ENCODE data around the gene KIAA0513. TPM values are rescaled to one million over a fixed set of nuclear protein-coding genes. Genes with fewer than 3 reads are reported as not detected.

Gene KIAA0513
- total and polyA plus RNA-seq, 11 donors, result 4.5 to 14.0 (median 9.1) TPM

DNA sequence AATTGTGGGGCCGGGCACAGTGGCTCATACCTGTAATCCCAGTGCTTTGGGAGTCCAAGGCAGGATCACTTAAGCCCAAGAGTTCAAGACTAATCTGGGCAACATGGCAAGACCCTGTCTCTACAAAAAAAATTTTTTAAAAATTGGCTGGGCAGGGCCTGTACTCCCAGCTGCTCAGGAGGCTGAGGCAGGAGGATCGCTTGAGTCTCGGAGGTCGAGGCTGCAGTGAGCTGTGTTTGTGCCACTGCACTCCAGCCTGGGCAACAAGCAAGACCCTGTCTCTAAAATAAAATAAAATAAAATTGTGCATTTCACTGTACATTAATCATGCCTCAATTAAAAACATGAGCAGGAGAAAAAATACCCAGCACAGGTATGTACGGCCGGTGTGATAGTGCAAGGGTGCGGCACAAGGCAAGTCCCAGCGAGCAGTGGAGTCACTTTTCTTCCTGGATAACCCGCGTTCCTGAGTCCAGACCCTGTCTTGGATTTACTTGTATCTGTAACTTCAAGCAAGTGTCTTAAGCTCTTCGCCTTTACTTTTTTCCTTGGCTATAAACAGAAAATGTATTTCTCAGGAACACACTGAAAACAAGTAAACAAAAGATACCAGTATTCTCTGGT, 27.6 kb upstream of the KIAA0513 start:
- Histone ChIP-seq H3K27me3 (no peaks in the 10 kb centered on the region), H3K4me3 (no peak overlapping the region), H3K4me1 (peaks cover 8 to 90% (median 45%) of the 10 kb centered on the region in 12 donors), H3K36me3 (peaks cover 0 to 17% (median 14%) of the 10 kb centered on the region in 9 donors), H3K27ac (peak overlapping the region in 3 of 12 donors; percentile 3 to 84 (median 17)), H3K9me3 (no peaks in the 10 kb centered on the region)
- TF ChIP-seq CTCF (IDR thresholded peaks at IDR 0.05), result no peak
- no peak for DNase-seq
- intact Hi-C loops (cut with DNase I), result no loop called here
- WGBS, 4 donors, result 90 to 96% (median 93%) methylated on average over 11 of the region's 11 CpGs
- ATAC-seq, result no peak

GRCh38 chr16:85002099-85002541, 25.5 kb upstream of the KIAA0513 start:
- H3K9me3 ChIP-seq, result no peaks in the 10 kb centered on the region
- H3K4me3 ChIP-seq, result peak overlapping the region in 10 of 12 donors; percentile 1 to 43 (median 30)
- 56 to 71% (median 59%) methylated on average over 10 of the region's 10 CpGs for WGBS, 4 donors
- peak overlapping the region in 11 of 12 donors; percentile 2 to 90 (median 47) for H3K27ac ChIP-seq
- intact Hi-C loops (cut with DNase I), result no loop called here
- TF ChIP-seq POLR2A (IDR thresholded peaks at IDR 0.05), result no peak
- no peak for TF ChIP-seq CTCF (IDR thresholded peaks at IDR 0.05)
- H3K36me3 ChIP-seq, result peaks cover 0 to 13% (median 4%) of the 10 kb centered on the region in 9 donors
- no peaks in the 10 kb centered on the region for H3K27me3 ChIP-seq
- no peak for DNase-seq
- peak in 2 of 4 donors; percentile 3 to 28 for ATAC-seq
- H3K4me1 ChIP-seq, result peaks cover 8 to 95% (median 54%) of the 10 kb centered on the region in 12 donors

DNA sequence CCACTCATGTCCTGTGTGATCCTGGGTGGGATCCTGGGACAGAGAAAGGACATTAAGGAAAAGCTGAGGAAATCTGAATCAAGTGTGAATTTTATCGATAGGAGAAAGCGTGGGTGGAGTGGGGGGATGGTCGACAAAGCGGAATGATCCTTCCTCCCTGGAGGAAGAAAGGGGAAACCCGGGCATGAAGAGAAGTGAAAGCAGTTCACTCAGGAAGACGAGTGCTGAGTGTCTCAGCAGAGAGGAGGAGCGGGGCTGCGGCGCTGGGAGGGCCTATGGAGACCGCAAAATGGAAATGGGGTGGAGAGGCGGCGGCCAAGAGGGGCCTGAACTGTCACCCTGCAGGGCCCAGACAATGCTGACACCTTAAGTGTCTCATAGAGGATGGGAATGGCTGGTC, 25.0 kb upstream of the KIAA0513 start:
- TF ChIP-seq CTCF (IDR thresholded peaks at IDR 0.05) (no peak), POLR2A (IDR thresholded peaks at IDR 0.05) (no peak)
- intact Hi-C loops (cut with DNase I), result no loop called here
- Histone ChIP-seq H3K9me3 (no peaks in the 10 kb centered on the region), H3K36me3 (peaks cover 0 to 13% (median 4%) of the 10 kb centered on the region in 9 donors), H3K4me1 (peaks cover 8 to 98% (median 56%) of the 10 kb centered on the region in 12 donors), H3K27ac (peak overlapping the region in 11 of 12 donors; percentile 21 to 90 (median 47)), H3K27me3 (no peaks in the 10 kb centered on the region), H3K4me3 (peak overlapping the region in 10 of 12 donors; percentile 1 to 43 (median 30))
- ATAC-seq, result peak in 3 of 4 donors; percentile 41 to 58 (median 50)
- 51 to 66% (median 58%) methylated on average over 12 of the region's 12 CpGs for WGBS, 4 donors
- peak; percentile 48 to 82 (median 55) for DNase-seq

DNA sequence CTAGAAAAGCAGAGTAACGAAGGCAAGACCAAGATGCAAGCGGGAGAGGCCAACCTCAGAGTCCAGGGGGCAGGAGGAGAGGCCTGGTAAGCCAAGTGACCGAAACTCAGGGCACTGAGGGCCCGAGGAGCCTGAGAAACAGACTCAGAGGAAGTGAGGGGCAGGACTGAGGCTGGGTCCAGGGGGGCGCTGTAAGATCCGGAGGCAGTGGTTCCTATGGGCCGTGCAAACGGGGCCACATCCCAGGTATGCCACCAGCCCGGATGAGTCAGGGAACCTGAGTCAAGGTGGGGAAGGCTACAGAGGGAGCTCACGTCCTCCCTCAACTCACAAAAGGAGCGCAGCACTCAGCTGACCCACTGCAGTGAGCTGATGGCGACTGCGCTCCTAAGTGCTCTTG, 24.5 kb upstream of the KIAA0513 start:
- 80 to 87% (median 82%) methylated on average over 13 of the region's 13 CpGs for WGBS, 4 donors
- Histone ChIP-seq H3K4me3 (peak overlapping the region in 7 of 12 donors; percentile 8 to 43 (median 34)), H3K36me3 (peaks cover 0 to 13% (median 4%) of the 10 kb centered on the region in 9 donors), H3K4me1 (peaks cover 8 to 98% (median 58%) of the 10 kb centered on the region in 12 donors), H3K9me3 (no peaks in the 10 kb centered on the region), H3K27me3 (no peaks in the 10 kb centered on the region), H3K27ac (peak overlapping the region in 11 of 12 donors; percentile 21 to 90 (median 47))
- intact Hi-C loops (cut with DNase I), result no loop called here
- DNase-seq (no peak), ATAC-seq (peak in 3 of 4 donors; percentile 1 to 6 (median 5))
- TF ChIP-seq POLR2A (IDR thresholded peaks at IDR 0.05) (no peak), CTCF (IDR thresholded peaks at IDR 0.05) (no peak)

All from heart left ventricle (tissue), 16 donors.